DND-41 (cell line): ENCODE measurements around the gene RYR2.

Experiments used
- CTCF ChIP-seq: IDR thresholded peaks from 2 replicates; pipeline ENCODE4 v1.5.1; 2012; ENCODE audit warnings: borderline replicate concordance, low read length, moderate library complexity, mild to moderate bottlenecking; ENCODE audit not compliant: poor library complexity, severe bottlenecking; ENCODE audit errors: extremely low read depth
- EZH2 ChIP-seq: IDR thresholded peaks from 3 replicates; pipeline ENCODE4 v1.6.1; 2012; ENCODE audit warnings: borderline replicate concordance, low read depth, mild to moderate bottlenecking, moderate library complexity, low read length, inconsistent platforms; ENCODE audit not compliant: severe bottlenecking

DNA sequence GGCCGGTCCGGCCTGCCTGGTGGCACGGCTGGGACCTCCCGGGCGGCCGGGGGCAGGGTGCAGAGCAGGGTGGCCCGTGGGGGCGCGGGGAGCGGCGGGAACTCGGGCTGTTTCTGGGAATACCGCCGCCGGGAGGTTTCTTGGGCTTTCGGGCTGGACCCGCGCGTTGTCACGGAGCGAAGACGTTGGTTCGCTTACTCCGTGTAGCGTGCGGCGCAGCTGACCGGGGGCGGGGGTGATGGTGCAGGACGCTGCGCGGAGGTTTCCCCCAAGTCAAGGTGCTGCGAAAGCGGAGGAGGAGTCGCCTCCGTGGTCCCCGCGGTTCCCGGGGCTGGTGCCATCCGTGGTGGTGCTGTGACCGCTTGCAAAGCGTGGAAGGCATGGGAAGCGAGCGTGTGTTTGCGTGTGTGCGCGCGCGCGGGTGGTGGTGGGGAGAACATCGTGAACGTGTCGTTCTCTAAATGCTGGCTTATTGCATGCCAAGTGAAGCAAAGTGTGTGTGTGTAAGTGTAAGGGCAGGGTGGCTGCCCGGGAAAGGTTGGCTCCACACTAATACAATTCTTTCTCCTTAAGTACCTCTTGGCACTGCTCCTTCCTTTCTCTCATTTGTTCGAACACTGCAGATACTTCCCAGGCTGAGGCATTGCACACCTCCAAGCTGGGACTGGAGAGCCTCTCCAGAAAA, 1.1 kb downstream of the RYR2 start:
- TF ChIP-seq EZH2 = no peak
- no peak for TF ChIP-seq CTCF
